DLD1 (cell line): ENCODE measurements around the gene DSE.

ENCODE experiments used
- in situ Hi-C: cut with HindIII; loops from 2 replicates; pipeline ENCODE4 v1.10.0; 2017; ENCODE audit warnings: low sequenced_read_pairs

Gene DSE

GRCh38 chr6:116386581-116387299, 16.0 kb downstream of the DSE start:
- in situ Hi-C loops = no loop called here

- in situ Hi-C loops = no loop called here
These were observed 16.6 kb downstream of the DSE start for GRCh38 chr6:116387374-116387773.

GRCh38 chr6:116388924-116389323, 18.2 kb downstream of the DSE start:
- in situ Hi-C loops = no loop called here

GRCh38 chr6:116389357-116389756, 18.6 kb downstream of the DSE start:
- in situ Hi-C loops = no loop called here

GRCh38 chr6:116390581-116390980, 19.8 kb downstream of the DSE start:
- in situ Hi-C loops = no loop called here

GRCh38 chr6:116392132-116393013, 21.6 kb downstream of the DSE start:
- in situ Hi-C loops = no loop called here

GRCh38 chr6:116393430-116393829, 22.7 kb downstream of the DSE start:
- in situ Hi-C loops = no loop called here

GRCh38 chr6:116395647-116396046, 24.9 kb downstream of the DSE start:
- in situ Hi-C loops = no loop called here

- in situ Hi-C loops = no loop called here
These were observed 25.7 kb downstream of the DSE start for GRCh38 chr6:116396441-116396840.

GRCh38 chr6:116397914-116398313, 27.2 kb downstream of the DSE start:
- in situ Hi-C loops = no loop called here

- in situ Hi-C loops = no loop called here
These were observed 27.7 kb downstream of the DSE start for GRCh38 chr6:116398316-116399010.

- in situ Hi-C loops = no loop called here
These were observed 28.5 kb downstream of the DSE start for GRCh38 chr6:116399287-116399686.

- in situ Hi-C loops = no loop called here
These were observed 29.6 kb downstream of the DSE start for GRCh38 chr6:116400328-116400727.

GRCh38 chr6:116402108-116402937, 31.6 kb downstream of the DSE start:
- in situ Hi-C loops = no loop called here

GRCh38 chr6:116403205-116403604, 32.5 kb downstream of the DSE start:
- in situ Hi-C loops = no loop called here

- in situ Hi-C loops = no loop called here
These were observed 33.9 kb downstream of the DSE start for GRCh38 chr6:116404696-116405095.

- in situ Hi-C loops = no loop called here
These were observed 34.4 kb downstream of the DSE start for GRCh38 chr6:116405138-116405537.

- in situ Hi-C loops = no loop called here
These were observed 35.1 kb downstream of the DSE start for GRCh38 chr6:116405652-116406356.

- in situ Hi-C loops = no loop called here
These were observed 36.1 kb downstream of the DSE start for GRCh38 chr6:116406678-116407345.

- in situ Hi-C loops = no loop called here
These were observed 37.7 kb downstream of the DSE start for GRCh38 chr6:116408491-116408890.
